HG02970 (cell line): Measurements from ENCODE around the gene TXNRD2.
"Not testable (repeated sequence)": the region's sequence is repeated elsewhere in the genome, so short reads cannot be mapped to it uniquely, and the experiment has no call there.

ENCODE experiments used
- ATAC-seq: cut with Tn5 transposase; IDR thresholded peaks from one replicate; pipeline ENCODE4 v1.9.1; 2021; ENCODE audit warnings: mild to moderate bottlenecking, moderate library complexity, moderate number of reproducible peaks; ENCODE audit not compliant: unreplicated experiment, low FRiP score

The TXNRD2 gene

DNA sequence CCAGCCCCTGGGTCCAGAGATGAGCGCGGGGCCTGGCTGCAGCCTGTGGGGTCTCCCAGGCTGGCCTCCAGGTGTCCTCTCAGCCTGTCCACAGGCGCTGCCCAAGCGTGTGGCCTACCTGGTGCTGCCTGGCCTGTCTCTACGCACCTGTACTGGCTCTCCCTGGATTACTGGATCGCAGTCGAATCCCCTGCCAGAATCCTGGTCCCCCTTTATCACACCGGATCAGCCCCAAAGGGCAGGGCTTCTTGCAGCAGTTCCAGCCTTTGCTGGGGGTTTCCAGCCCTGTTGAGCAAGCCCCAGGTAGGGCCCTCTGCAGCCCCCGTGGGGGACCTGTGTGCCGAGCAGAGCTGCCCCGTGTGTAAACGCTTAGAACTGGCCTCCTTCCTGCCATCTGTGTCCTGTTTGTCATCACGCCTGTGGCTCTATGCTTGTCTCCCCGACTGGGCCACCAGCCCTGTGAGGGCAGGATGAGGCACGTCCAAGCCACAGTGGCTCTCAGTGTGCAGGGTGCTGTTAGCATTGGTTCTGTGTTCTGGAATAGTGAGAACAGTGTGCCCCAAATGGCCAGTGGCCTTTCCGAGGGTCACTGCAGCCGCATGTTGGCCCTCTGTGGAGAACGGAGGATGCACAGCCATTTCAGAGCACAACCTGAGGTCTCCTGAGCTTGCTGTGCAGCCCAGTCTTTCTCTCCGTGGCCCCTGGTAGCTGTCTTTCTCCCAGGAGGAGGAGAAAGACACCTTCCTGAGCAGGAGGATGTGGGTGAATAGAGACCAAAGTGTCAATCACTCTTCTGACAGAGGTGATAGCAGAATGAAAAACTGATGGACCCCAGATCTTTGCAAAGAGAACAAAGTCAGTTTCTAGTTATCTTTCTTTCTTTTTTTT is 13.9 kb upstream of the TXNRD2 start:
- no peak for ATAC-seq

DNA sequence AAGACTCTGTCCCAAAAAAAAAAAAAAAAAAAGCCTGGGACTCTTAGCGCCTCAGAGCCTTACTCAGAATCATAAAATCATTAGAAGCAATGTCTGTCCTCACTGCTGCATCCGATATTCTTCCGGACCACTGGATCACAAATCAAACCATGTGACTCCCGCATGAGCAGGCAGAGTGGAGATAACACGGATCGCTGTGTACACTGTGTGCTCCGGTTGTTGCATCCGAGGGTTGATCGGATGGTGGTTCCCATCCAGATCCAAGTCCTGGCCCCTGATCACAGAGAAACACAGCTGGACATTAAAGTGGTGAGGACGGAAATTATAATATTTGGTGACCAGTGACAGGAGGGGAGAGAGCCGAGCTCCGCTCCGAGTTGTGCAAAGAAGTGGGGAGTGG is 9.7 kb upstream of the TXNRD2 start:
- ATAC-seq, result no peak

DNA sequence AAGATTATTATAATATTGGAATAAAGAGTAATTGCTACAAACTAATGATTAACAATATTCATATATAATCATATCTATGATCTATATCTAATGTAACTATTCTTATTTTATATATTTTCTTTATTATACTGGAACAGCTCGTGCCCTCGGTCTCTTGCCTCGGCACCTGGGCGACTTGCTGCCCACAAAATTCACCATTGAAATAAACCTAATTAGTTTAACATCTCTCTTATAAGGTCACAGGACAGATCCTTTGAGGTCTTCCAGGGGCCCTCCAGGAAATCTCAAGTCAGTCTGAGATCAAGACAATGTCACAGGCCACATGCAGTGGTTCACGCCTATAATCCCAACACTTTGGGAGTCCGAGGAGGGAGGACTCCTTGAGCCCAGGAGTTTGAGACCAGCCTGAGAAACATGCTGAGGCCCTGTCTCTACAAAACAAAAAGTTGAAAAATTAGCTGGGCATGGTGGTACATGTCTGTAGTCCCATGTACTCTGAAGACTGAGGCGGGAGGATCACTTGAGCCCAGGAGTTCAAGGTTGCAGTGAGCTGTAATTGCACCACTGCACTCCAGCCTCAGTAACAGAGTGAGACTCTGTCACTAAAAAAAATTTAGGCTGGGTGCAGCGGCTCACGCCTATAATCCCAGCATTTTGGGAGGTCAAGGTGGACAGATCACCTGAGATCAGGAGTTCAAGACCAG is 6.6 kb upstream of the TXNRD2 start:
- no peak for ATAC-seq

DNA sequence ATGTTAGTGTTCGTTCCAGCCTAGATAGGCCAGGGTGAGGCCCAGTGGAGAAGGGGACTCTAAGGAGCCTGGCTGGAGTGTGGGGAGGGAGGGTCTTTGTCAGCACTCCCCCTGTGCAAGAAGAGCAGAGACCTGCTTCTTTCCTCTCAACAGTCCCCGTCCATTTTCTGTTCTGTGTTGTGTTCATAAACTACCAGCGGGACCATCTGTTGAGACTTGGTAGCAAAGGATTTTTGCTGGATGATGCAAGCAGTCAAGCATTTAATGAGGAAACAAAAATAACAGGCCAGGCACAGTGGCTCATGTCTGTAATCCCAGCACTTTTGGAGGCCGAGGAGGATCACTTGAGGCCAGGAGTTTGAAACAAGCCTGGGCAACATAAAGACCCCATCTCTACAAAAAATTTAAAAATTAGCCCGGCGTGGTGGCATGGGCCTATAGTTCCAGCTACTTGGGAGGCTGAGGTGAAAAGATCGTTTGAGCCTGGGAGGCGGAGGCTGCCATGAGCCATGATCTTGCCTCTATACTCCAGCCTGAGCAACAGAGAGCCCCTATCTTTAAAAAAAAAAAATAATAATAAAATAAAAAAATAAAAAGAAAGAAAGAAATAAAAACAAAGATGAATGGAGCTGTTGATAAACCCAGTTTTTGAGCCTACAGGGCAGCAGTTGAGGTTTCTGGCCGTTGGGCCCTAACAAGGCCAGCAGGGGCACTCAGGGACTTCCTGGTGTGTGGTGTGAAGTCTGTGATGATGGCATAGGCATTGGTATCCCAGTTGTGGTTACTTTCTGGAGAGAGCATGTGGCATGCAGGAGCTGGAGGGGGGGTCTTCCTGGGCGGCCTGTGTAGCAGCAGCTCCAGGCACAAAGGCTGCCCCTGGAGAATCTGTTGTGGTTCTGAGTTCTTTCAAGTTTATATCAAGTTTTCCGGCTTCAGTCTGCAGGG is 1.7 kb upstream of the TXNRD2 start:
- ATAC-seq, result no peak

DNA sequence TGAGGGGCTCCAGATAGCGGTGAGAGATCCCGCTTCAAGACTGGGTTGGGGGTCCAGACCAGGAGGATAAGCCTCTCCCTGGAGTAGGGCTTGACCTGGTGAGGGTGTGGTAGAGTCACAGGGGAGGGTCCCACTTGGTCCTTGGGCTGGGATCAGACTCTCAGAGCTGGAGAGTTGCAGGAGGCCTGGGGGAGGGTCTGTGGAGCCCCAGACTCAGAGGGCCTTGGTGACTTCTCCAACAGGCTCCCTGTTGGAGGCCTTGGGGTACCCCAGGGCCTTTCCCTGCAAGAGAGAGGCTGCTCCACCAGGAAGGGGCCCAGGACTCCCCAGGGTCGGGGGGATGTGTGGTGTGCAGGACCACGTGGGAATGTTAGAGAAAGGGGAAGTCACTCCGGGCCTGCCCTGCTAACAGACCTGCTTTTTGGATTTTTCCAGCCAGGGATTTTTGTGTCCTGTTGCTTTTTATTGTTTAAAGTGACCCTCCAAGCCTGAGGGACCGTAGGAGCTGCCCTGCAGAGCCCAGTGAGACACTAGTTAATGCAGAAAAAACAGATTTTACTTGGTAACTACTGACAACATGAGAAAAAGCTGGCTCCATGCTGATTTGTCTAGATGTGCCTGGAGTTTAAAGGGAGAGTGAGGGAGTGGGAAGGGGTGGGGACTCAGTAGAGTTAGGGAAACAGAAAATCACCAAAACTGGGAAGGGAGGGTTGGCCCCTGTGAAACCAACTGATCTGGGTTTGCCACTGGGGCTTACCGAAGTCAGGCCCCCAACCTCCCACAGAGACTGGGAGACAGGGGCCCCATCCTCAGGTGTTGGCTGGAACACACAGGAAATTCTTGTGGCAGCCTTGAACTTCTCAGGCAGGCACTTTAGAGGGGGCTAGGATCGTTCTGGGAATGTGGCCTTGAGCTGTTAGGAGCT is 801 bp upstream of the TXNRD2 start:
- ATAC-seq, result no peak

DNA sequence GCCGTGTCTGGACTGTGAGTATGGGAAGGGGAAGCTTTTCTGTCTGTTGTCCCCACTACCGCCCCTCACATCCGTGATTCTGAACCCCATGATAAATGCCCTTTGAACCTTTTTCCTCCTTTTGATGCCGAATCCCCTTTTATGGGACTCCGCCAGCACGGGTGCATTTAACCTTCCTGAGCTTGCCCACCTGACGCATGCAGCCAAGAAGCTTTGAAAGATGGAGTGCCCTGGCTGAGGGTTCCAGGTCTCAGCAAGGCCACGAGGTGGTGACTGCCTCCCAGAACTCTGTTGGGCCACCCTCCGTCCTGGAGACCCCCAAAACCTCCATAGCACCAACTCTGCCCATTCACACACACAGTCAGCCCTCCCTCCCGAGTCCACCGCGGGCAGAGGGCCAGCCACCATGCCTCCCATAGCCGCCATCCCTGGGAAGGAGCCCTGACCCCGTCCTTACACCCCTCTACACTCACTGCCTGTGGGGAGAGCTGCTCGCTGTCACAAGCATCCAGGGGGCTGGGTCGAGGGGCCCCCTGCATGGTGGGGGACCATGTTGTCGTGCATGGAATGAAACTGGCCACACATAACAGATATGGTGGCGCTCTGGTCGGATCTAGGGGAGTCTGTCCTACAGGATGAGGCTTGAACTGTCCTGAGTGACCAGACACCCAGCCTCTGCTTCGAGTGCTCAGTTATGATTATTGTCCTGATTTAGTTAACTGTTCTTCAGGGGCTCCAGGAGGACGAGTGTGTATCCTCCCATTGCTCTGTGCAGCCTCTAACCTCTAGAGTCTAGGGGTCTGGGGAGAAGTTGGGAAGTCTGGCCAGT is 868 bp downstream of the TXNRD2 start:
- no peak for ATAC-seq

DNA sequence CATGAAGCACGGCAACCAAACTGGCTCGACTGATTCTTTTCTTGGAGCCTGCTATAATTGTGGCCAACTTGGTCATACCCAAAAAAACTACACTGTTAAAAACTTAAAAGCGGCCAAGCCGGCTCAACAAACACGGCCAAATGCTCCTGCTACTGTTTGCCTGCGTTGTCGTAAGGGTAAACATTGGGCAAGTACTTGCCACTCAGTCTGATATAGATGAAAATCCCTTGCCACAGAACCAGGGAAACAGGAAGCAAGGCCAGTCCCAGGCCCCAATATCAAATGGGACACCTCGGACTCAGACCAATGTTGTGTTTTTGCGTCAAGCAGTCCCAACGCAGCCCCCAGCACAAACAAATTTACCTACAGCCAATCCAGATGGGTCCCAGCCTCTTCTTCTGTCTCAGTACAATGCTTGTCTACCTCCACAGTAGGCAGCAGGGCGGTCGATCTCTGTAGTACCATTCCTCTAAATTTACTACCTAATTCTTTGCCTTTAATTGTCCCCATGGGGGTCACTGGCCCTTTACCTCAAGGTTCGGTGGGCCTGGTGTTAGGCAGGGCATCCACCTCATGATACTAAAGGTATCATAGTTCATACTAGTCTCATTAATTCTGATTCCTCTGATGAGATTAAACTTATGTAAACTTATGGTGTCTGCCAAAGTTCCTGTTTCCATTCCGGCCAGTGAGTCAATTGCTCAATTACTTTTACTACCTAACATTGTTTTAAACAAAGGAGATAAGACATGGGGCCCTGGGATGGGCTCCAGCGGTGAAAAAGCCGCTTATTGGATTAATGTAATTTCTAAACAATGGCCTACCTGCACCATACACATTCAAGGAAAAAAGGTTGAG is 3.8 kb downstream of the TXNRD2 start:
- no peak for ATAC-seq

DNA sequence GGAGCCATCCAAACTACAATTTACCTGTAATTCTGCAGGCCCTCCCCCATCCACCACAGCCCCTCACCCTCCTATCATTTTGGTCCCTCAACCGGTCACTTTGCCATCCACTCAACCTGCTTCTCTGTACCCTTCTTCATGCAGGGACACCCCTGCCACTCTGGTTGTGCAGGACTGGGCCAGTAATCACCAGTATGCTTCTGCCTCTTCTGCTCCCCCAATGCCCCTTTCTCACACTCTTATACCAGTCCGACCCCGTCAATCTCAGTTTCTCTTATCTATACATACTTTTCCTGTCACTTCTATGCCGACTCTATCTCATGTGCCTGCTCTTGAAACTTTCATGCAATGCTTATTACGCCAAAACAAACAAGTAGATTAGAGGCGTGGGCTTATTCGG is 5.1 kb downstream of the TXNRD2 start:
- no peak for ATAC-seq

DNA sequence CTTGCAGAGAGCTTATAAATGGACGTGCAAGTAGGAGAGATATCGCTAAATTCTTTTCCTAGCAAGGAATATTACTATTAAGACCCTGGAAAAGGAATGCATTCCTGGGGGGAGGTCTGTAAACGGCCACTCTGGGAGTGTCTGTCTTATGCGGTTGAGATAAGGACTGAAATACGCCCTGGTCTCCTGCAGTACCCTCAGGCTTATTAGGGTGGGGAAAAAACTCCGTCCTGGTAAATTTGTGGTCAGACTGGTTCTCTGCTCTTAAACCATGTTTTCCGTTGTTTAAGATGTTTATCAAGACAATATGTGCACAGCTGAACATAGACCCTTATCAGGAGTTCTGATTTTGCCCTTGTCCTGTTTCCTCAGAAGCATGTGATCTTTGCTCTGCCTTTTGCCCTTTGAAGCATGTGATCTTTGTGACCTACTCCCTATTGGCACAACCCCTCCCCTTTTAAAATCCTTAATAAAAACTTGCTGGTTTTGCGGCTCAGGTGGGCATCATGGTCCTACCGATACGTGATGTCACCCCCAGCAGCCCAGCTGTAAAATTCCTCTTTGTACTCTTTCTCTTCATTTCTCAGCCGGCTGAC is 6.4 kb downstream of the TXNRD2 start:
- not testable (repeated sequence) for ATAC-seq

DNA sequence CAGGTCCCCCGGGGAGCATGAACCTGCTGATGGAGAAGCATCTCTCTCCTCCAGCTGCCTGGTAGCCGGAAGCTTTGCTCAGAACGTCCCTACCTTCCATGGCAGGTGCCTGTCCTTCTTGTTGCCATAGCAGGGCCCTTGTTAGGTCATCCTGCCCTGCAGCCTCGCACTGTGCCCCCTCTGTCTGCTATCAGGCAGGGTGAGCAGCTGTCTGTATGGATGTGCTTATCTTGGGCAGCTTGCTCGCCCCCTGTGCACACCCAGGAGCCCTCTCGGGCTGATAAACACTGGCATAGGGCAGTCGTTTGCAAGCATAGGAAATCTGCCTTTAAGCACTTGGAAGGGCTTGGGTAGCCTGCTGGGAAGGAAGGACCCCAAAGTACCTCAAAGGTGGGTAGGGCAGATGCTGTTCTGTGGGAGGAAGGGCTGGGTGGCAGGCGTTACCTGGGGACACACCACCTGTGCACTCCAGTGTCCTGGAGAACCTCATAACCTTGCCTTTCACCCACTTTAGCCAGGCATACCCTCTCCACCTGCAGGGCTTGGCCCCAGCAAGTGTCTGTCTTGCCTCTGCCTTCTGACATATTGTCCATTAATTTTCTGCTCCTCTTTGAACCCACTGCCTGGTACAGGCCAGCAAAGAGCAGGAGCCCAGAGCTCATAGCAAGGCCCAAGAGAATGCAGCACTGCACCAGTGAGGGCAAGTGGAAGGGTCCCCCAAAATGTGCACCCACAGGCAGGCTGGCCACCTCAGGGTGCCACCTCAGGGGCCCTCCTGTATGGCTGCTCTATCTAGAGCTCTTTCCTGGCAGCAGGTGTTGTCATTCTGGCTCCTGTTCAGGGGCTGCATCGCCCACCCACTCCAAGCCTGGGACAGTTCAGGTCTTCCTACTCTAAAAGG is 8.0 kb downstream of the TXNRD2 start:
- no peak for ATAC-seq

DNA sequence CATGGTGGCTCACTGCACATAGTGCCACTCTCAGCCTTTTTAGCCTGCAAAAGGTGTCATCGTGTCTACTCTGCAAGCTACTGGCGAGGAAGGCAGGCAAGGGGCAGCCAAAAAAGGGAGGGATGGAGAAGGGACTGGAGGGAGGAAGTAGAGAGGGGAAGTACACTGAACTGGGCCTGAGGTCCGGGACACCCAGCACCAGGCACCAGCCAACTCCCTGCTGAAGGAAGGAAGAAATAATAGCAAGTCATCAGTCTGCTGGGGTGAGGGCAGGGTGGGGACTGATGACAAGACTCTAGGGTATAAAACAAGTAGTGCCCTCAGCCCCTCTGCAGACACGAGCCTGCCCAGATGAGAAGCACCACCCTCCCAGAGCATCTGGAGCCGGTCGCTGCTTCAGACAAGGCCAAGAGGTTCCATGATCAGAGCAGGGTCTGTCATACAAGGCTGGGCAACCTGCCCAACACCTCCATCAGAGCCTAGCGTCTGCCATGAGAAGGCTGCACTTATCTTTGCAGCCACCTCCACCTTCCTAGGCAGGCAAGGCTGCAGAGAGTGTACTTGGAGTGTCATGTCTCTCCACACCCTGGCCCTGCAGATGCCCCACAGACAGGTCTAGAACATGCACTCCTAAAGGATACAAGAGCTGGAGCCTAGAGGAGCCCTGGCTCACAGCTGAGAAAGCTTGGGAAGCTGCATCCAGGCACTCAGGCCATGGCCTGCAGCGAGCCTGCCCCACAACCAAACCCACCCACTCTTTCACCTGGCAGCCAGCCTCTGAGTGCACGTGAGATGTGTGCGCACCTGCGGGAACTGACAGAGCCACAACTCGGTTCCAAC is 9.0 kb downstream of the TXNRD2 start:
- ATAC-seq, result no peak

DNA sequence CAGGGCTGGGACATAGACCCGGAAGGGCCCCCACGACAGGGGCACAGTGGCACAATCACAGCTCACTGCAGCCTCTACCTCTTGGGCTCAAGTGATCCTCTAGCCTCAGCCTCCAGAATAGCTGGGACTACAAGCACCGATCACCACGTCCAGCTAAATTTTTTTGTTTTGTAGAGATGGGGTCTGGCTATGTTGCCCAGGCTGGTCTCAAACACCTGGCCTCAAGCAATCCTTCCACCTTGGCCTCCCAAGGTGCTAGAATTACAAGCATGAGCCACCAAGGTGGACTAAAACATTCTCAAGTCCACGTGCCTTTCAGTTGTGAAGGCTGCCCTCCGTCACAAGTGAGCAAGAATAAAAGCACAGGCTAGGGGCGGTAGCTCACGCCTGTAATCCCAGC is 10.1 kb downstream of the TXNRD2 start:
- ATAC-seq, result no peak

DNA sequence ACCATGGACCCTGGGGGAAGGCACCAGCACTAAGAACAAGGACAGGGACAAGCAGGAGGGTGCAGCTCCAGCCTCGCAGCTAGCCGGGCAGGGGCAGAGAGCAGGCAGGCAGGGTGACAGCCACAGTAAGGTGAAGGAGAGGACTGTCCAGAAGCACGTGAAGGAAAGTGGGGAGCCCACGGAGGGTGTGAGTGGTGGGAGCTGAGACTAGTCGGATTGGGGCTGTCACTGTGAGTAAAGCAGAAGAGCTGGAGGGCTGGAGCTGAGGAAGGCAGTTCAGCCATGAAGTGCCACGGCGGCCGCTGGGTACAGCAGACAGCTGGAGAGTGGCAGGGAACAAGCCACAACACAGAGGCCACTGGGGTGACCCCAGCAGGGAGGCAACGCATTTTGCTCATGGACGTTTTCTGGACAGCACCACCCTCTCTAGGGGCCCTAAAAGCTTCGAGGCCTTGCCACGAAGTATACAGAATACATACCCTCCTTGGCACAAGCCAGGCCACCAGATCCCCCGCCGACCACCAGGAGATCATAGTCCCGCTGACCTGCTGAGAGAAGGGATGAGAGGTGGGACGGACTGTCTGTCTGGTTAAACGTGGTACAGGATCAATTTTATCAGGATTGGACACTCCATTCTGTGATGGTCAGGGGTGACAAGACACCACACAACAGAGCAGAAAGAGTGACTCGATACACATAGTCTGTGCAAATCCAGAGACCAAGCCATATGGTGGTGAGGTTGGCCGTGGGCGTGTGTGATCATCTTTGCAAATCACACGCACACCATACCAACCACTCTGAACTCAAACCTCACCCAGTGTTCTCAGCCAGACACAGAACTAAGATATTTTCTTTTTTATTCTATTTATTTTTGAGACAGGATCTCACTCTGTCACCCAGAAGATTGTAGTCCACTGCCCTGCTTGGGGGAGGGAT is 10.8 kb downstream of the TXNRD2 start:
- ATAC-seq, result no peak
